GM12878 (cell line): ENCODE results near the gene ALAS1. TPM values are rescaled to one million over a fixed set of nuclear protein-coding genes. Genes with fewer than 3 reads are reported as not detected.

ENCODE experiments used
- ATAC-seq: fragments of 200-7000 bp; cut with Tn5 transposase; 3 replicates; pipeline ENCODE4 v1.9.1; 2020; ENCODE audit warnings: mild to moderate bottlenecking, moderate library complexity
- BruUV-seq: library from RNA; stranded (reverse); fragments of 400-500 nt; replicated peaks from 2 replicates; lab custom pipeline; 2021; lab: Mats Ljungman, UMichigan
- CTCF ChIA-PET: fragments of 300-600 bp; sonication (Branson Sonifier 250); formaldehyde crosslinking; extraction: SDS; loops from one replicate; lab custom pipeline; 2021; ENCODE audit warnings: inconsistent platforms; lab: Yijun Ruan, JAX
- POLR2A ChIA-PET: fragments of 350-600 bp; formaldehyde crosslinking; extraction: SDS; loops from one replicate; lab custom pipeline; 2021; ENCODE audit warnings: inconsistent platforms; lab: Charles Lee
- RAD21 ChIA-PET: fragments of 300-600 bp; sonication (Branson Sonifier 250); formaldehyde crosslinking; loops from one replicate; lab custom pipeline; 2023; ENCODE audit warnings: antibody characterized with exemption; ENCODE audit not compliant: unreplicated experiment; lab: Charles Lee
- SMC1A ChIA-PET: fragments of 300-600 bp; sonication (Branson Sonifier 250); formaldehyde crosslinking; loops from one replicate; lab custom pipeline; 2023; ENCODE audit not compliant: unreplicated experiment, uncharacterized antibody; lab: Charles Lee
- DNase-seq: peaks from one replicate; pipeline ENCODE4 v3.0.0-alpha.2; 2011; ENCODE audit warnings: low read depth, low spot score
- FAIRE-seq: peaks from 3 replicates; lab custom pipeline; 2011; peaks lifted over from hg19 to GRCh38; lab: Jason Lieb, UNC
- H2AFZ ChIP-seq: 2 replicates; pipeline ENCODE4 v1.6.0; 2011; ENCODE audit warnings: low read depth, low read length, control low read depth; ENCODE audit not compliant: control insufficient read depth
- H3K27ac ChIP-seq: 2 replicates; pipeline ENCODE4 v1.5.1; 2011; ENCODE audit warnings: control low read depth; ENCODE audit not compliant: control insufficient read depth, insufficient read depth
- H3K27me3 ChIP-seq, 2 experiments: replicated peaks in 1 of 2; 2 replicates each; pipeline versions ENCODE4 v1.6.0 to v1.6.1; 2011; ENCODE audit warnings: low read length in 1 of 2; ENCODE audit not compliant: control insufficient read depth in 2 of 2, insufficient read depth in 2 of 2
- H3K36me3 ChIP-seq, 2 experiments: 2 replicates each; pipeline ENCODE4 v1.5.1; 2011; ENCODE audit warnings: low read length in 1 of 2; ENCODE audit not compliant: control insufficient read depth in 2 of 2, insufficient read depth in 2 of 2
- H3K4me1 ChIP-seq: 2 replicates; pipeline ENCODE4 v1.6.1; 2011; ENCODE audit warnings: mild to moderate bottlenecking, low read length, moderate library complexity, mixed read lengths; ENCODE audit not compliant: control insufficient read depth, insufficient read depth
- H3K4me2 ChIP-seq: 2 replicates; pipeline ENCODE4 v1.6.0; 2011; ENCODE audit warnings: control low read depth; ENCODE audit not compliant: control insufficient read depth, insufficient read depth
- H3K4me3 ChIP-seq: fragments of 200-600 bp; sonication (generic); 2 replicates; pipeline ENCODE4 v1.5.1; 2016
- H3K79me2 ChIP-seq: 2 replicates; pipeline ENCODE4 v1.6.0; 2011; ENCODE audit warnings: low read length; ENCODE audit not compliant: control insufficient read depth, insufficient read depth
- H3K9ac ChIP-seq: 2 replicates; pipeline ENCODE4 v1.8.0; 2011; ENCODE audit warnings: low read length, control low read depth, mixed read lengths; ENCODE audit not compliant: control insufficient read depth, insufficient read depth
- H3K9me3 ChIP-seq: replicated peaks from 3 replicates; pipeline ENCODE4 v1.5.1; 2011; ENCODE audit warnings: mild to moderate bottlenecking, low read length; ENCODE audit not compliant: control insufficient read depth, insufficient read depth
- H4K20me1 ChIP-seq: 2 replicates; pipeline ENCODE4 v1.6.0; 2011; ENCODE audit not compliant: control insufficient read depth, insufficient read depth
- BACH1 ChIP-seq: fragments of 450-650 bp; IDR thresholded peaks from 2 replicates; pipeline ENCODE4 v1.6.1; 2017; ENCODE audit warnings: mild to moderate bottlenecking, borderline replicate concordance
- CEBPB ChIP-seq, 2 experiments: fragments of 150-350 bp in 1 of 2; IDR thresholded peaks; 2 replicates each; pipeline ENCODE4 v1.6.1; 2012 to 2014; ENCODE audit warnings: low read depth in 2 of 2, low read length in 2 of 2, borderline replicate concordance in 1 of 2, inconsistent platforms in 1 of 2
- EP300 ChIP-seq, 2 experiments: fragments of 150-350 bp in 1 of 2; IDR thresholded peaks; 2 replicates each; pipeline ENCODE4 v1.6.1; 2011 to 2012; ENCODE audit warnings: low read depth in 2 of 2, low read length in 2 of 2, borderline replicate concordance in 1 of 2, improper control_type of control experiment in 1 of 2, inconsistent platforms in 1 of 2; ENCODE audit not compliant: control insufficient read depth in 1 of 2
- LARP7 ChIP-seq: fragments of 450-650 bp; IDR thresholded peaks from 2 replicates; pipeline ENCODE4 v1.6.1; 2017; ENCODE audit warnings: mild to moderate bottlenecking
- MTA2 ChIP-seq: fragments of 450-650 bp; IDR thresholded peaks from 2 replicates; pipeline ENCODE4 v1.6.1; 2016; ENCODE audit warnings: low read depth, mild to moderate bottlenecking, moderate library complexity
- MYC ChIP-seq: IDR thresholded peaks from 2 replicates; pipeline ENCODE4 v1.6.1; 2011; ENCODE audit warnings: mild to moderate bottlenecking, low read length, moderate library complexity, inconsistent platforms; ENCODE audit not compliant: insufficient read depth, insufficient replicate concordance, insufficient read length, severe bottlenecking
- POLR2AphosphoS2 ChIP-seq: IDR thresholded peaks from 2 replicates; pipeline ENCODE4 v1.6.1; 2011; ENCODE audit warnings: low read depth, mild to moderate bottlenecking, low read length, improper control_type of control experiment, moderate library complexity
- RAD21 ChIP-seq: IDR thresholded peaks from 2 replicates; pipeline ENCODE4 v1.6.1; 2011; ENCODE audit warnings: mild to moderate bottlenecking, low read depth, low read length, moderate library complexity; ENCODE audit not compliant: insufficient read depth
- SMC3 ChIP-seq: IDR thresholded peaks from 2 replicates; pipeline ENCODE4 v1.6.1; 2011; ENCODE audit warnings: low read length, improper control_type of control experiment, borderline replicate concordance
- ZNF217 ChIP-seq: fragments of 450-650 bp; IDR thresholded peaks from 2 replicates; pipeline ENCODE4 v1.6.1; 2017; ENCODE audit warnings: antibody characterized with exemption, mild to moderate bottlenecking
- ZZZ3 ChIP-seq: IDR thresholded peaks from 2 replicates; pipeline ENCODE4 v1.6.1; 2011; ENCODE audit warnings: low read depth; ENCODE audit not compliant: control insufficient read depth, insufficient read length
- WGBS: methylation state at CpG from one replicate; pipeline ENCODE4 v1.1.6; 2016; ENCODE audit warnings: low lambda C conversion rate; ENCODE audit not compliant: insufficient replicate concordance, insufficient coverage; ENCODE audit errors: missing lambda C conversion rate; 5-methylcytosine and 5-hydroxymethylcytosine counted together
- in situ Hi-C: fragments of 300-500 bp; cut with MboI; formaldehyde crosslinking; loops from 9 replicates; pipeline ENCODE4 v1.14.3; 2018; ENCODE audit warnings: mixed read lengths
- intact Hi-C: fragments of 100-400 bp; cut with micrococcal nuclease; formaldehyde crosslinking; loops from one replicate; pipeline ENCODE4 v1.14.2; 2022; ENCODE audit not compliant: unreplicated experiment
- polyA plus RNA-seq, 11 experiments: library from polyadenylated mRNA; depleted of rRNA in 4 of 11; unstranded in 6 of 11; stranded (reverse) in 5 of 11; fragments of >200 nt; fragmentation: Nextera tagmentation in 4 of 11; fragmentation: Illumina TruSeq in 1 of 11; extraction: Ambion mirVana in 4 of 11; extraction: Trizol in 1 of 11; gene quantifications; 1 replicate in 1 of 11; 2 replicates in 10 of 11; pipeline versions ENCODE4 v1.2.1 to v1.2.3, GENCODE V29; 2011 to 2016; ENCODE audit warnings: inconsistent platforms in 2 of 11, missing spikeins in 2 of 11, low read depth in 1 of 11
- total RNA-seq, 4 experiments: library from RNA; depleted of rRNA in 3 of 4; stranded (reverse); fragments of >200 nt in 3 of 4; fragmentation: Illumina TruSeq in 1 of 4; extraction: Trizol in 1 of 4; gene quantifications; 2 replicates each; pipeline versions ENCODE4 v1.2.1 to v1.2.3, GENCODE V29; 2013 to 2021

The ALAS1 gene
- total and polyA plus RNA-seq, 10 of the 15 experiments (the other 5 are each of a cell fraction or from before 2014, with no cell fraction given), result 69.9 to 115 (median 94.1) TPM

DNA sequence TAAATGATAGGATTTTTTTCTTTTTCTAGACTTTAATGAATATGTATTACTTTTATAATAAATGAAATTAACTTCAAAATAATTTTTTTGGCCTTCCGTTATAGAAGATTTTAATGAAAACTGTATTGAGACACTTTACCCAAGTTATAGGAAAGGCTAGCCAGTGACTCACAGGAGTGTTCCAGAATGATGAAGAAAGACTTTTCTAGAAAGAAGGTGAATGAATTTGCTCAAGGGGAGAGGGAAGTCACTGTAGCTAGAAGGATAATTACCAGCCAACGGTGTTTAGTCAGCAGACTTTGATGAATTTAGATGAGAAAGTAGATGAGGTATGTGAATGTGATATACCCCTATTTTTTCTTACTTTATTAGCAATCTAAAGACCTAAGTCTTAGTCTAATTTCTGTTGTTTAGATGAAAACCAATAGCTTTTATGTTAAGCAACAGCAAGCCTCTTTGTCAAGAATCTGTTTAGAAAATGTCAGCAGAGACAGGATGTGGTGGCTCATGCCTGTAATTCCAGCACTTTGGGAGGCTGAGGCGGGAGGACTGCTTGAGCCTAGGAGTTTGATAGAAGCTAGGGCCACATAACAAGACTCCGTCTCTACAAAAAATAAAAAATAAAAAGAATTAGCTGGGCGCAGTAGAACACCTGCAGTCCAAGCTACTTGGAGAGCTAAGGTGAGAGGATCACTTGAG lies 3.2 kb downstream of the ALAS1 start:
- 81% methylated on average over 5 of the region's 5 CpGs for WGBS
- POLR2A ChIA-PET, result interaction anchor here (0.9 to 1.8 kb wide), 9 partner anchors 9 to 144 kb away, joined by 3 to 4 read pairs (median 3); partner anchors contain the start of genes DUSP7 and TLR9

More for the DNA sequence above, 3.2 kb downstream of the ALAS1 start:
- ChIA-PET SMC1A (interaction anchor here (0.9 to 2.8 kb wide), 8 partner anchors 19 to 148 kb away, joined by 3 to 28 read pairs (median 4); partner anchors contain the start of genes DUSP7, POC1A and TLR9), CTCF (interaction anchor here (0.6 to 7.2 kb wide), 9 partner anchors 9 to 245 kb away, joined by 3 to 59 read pairs (median 6); partner anchors contain the start of genes DUSP7, POC1A, TLR9 and WDR82), RAD21 (interaction anchor here (1.4 to 3.4 kb wide), 4 partner anchors 20 to 197 kb away, joined by 3 to 22 read pairs (median 10); partner anchors contain the start of genes POC1A and TLR9)
- Histone ChIP-seq H3K27ac (peak overlapping the region; percentile 62; the same call in 1 of the 2 replicates), H3K4me2 (peak overlapping the region; percentile 44), H3K36me3 (peaks cover 2 to 20% of the 10 kb centered on the region in 2 experiments; a peak in 3 of 4 replicates), H4K20me1 (no peaks in the 10 kb centered on the region), H3K4me3 (0 out of 2 replicates have a peak overlapping the region, but pooled peaks have one; percentile 28), H3K27me3 (no peaks in the 10 kb centered on the region)
- BruUV-seq, result no TSS peak
- in situ Hi-C loops, result no loop called here
- FAIRE-seq (no peak), DNase-seq (no peak)
- intact Hi-C loops, result no loop called here
- TF ChIP-seq ZZZ3, result no peak
- no peak for TF ChIP-seq ZNF217
- no peak for TF ChIP-seq BACH1
- TF ChIP-seq MYC, result no peak
- no peak for TF ChIP-seq LARP7
- TF ChIP-seq MTA2, result no peak
- TF ChIP-seq EP300 (IDR thresholded peaks at IDR 0.05; ENCODE audit: borderline replicate concordance in 1 of 2, control insufficient read depth in 1 of 2, low read depth in 2 of 2, low read length in 2 of 2), result no peak
- no peak for TF ChIP-seq POLR2AphosphoS2
- no peak for TF ChIP-seq RAD21
- no peak for TF ChIP-seq SMC3
- no peak for TF ChIP-seq CEBPB (IDR thresholded peaks at IDR 0.05; ENCODE audit: borderline replicate concordance in 1 of 2, low read depth in 2 of 2, low read length in 2 of 2)
- TF ChIP-seq, all 136 proteins: peak for 0
- peaks cover 36% of the 10 kb centered on the region for H3K4me1 ChIP-seq
- H2AFZ ChIP-seq, result no peak overlapping the region
- peaks cover 24% of the 10 kb centered on the region for H3K79me2 ChIP-seq
- H3K9me3 ChIP-seq, result no peaks in the 10 kb centered on the region
- no peak for ATAC-seq
- no peak overlapping the region for H3K9ac ChIP-seq
